Measurements from ENCODE around the gene LRRC42.

The LRRC42 gene, protein sequence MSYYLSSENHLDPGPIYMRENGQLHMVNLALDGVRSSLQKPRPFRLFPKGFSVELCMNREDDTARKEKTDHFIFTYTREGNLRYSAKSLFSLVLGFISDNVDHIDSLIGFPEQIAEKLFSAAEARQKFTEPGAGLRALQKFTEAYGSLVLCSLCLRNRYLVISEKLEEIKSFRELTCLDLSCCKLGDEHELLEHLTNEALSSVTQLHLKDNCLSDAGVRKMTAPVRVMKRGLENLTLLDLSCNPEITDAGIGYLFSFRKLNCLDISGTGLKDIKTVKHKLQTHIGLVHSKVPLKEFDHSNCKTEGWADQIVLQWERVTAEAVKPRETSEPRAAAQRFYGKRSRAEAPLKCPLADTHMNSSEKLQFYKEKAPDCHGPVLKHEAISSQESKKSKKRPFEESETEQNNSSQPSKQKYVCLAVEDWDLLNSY

GRCh38 chr1:53946252-53947171 is at the start of gene LRRC42:
LRRC42 (plus strand) TSS chr1:53946350; CDS start chr1:53952000, 5,650 bp downstream.
- H3K9me3 ChIP-seq (ENCODE audit: insufficient read depth, low read length) = no peaks in the 10 kb centered on the region
- no peaks in the 10 kb centered on the region for H4K20me1 ChIP-seq (ENCODE audit: insufficient read depth, low read length)
- TF ChIP-seq EZH2phosphoT487 (IDR thresholded peaks at IDR 0.05; ENCODE audit: low read depth) = no peak
- TF ChIP-seq, protein P1, sequence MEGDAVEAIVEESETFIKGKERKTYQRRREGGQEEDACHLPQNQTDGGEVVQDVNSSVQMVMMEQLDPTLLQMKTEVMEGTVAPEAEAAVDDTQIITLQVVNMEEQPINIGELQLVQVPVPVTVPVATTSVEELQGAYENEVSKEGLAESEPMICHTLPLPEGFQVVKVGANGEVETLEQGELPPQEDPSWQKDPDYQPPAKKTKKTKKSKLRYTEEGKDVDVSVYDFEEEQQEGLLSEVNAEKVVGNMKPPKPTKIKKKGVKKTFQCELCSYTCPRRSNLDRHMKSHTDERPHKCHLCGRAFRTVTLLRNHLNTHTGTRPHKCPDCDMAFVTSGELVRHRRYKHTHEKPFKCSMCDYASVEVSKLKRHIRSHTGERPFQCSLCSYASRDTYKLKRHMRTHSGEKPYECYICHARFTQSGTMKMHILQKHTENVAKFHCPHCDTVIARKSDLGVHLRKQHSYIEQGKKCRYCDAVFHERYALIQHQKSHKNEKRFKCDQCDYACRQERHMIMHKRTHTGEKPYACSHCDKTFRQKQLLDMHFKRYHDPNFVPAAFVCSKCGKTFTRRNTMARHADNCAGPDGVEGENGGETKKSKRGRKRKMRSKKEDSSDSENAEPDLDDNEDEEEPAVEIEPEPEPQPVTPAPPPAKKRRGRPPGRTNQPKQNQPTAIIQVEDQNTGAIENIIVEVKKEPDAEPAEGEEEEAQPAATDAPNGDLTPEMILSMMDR (IDR thresholded peaks at IDR 0.05; ENCODE audit: low read depth, low read length) = no peak
- H3K9ac ChIP-seq (ENCODE audit: low read length) = peak within 1 kb of the TSS; percentile 90
- peak within 1 kb of the TSS; percentile 99 for H3K4me2 ChIP-seq (ENCODE audit: low read length)
- peak within 1 kb of the TSS; percentile 60 for H3K27ac ChIP-seq (ENCODE audit: low read length)
- H3K79me2 ChIP-seq (ENCODE audit: low read length) = peaks cover 29% of the 10 kb centered on the region
- no peaks in the 10 kb centered on the region for H3K27me3 ChIP-seq (ENCODE audit: low read depth, low read length)
- H2AFZ ChIP-seq (ENCODE audit: low read depth, low read length) = peak within 1 kb of the TSS; percentile 56; the same call in 1 of the 2 replicates
- peak within 1 kb of the TSS; percentile 86 for H3K4me3 ChIP-seq (ENCODE audit: low read length)
- H3K36me3 ChIP-seq (replicated peaks; ENCODE audit: low read depth, low read length) = no peaks in the 10 kb centered on the region
- H3K4me1 ChIP-seq (ENCODE audit: low read length) = peaks cover 18% of the 10 kb centered on the region

GRCh38 chr1:53896635-53897229 is 49.4 kb upstream of the LRRC42 start:
- Histone ChIP-seq H3K4me1 (ENCODE audit: low read length) (peaks cover 23% of the 10 kb centered on the region), H3K27ac (ENCODE audit: low read length) (no peak overlapping the region), H3K27me3 (ENCODE audit: low read depth, low read length) (no peaks in the 10 kb centered on the region), H3K4me2 (ENCODE audit: low read length) (no peak overlapping the region), H3K36me3 (replicated peaks; ENCODE audit: low read depth, low read length) (no peaks in the 10 kb centered on the region), H3K4me3 (ENCODE audit: low read length) (no peak overlapping the region), H3K79me2 (ENCODE audit: low read length) (no peaks in the 10 kb centered on the region), H2AFZ (ENCODE audit: low read depth, low read length) (no peak overlapping the region), H3K9me3 (ENCODE audit: insufficient read depth, low read length) (no peaks in the 10 kb centered on the region), H4K20me1 (ENCODE audit: insufficient read depth, low read length) (no peaks in the 10 kb centered on the region), H3K9ac (ENCODE audit: low read length) (no peak overlapping the region)
- TF ChIP-seq, protein P1 (IDR thresholded peaks at IDR 0.05; ENCODE audit: low read depth, low read length) = no peak
- no peak for TF ChIP-seq EZH2phosphoT487 (IDR thresholded peaks at IDR 0.05; ENCODE audit: low read depth)

- peaks cover 1% of the 10 kb centered on the region; the same call in 1 of the 2 replicates for H3K4me1 ChIP-seq (ENCODE audit: low read length)
- H3K36me3 ChIP-seq (replicated peaks; ENCODE audit: low read depth, low read length) = no peaks in the 10 kb centered on the region
- no peaks in the 10 kb centered on the region for H3K27me3 ChIP-seq (ENCODE audit: low read depth, low read length)
- H3K27ac ChIP-seq (ENCODE audit: low read length) = no peak overlapping the region
- H4K20me1 ChIP-seq (ENCODE audit: insufficient read depth, low read length) = no peaks in the 10 kb centered on the region
- no peaks in the 10 kb centered on the region for H3K79me2 ChIP-seq (ENCODE audit: low read length)
- H3K4me2 ChIP-seq (ENCODE audit: low read length) = no peak overlapping the region
- no peak for TF ChIP-seq EZH2phosphoT487 (IDR thresholded peaks at IDR 0.05; ENCODE audit: low read depth)
- TF ChIP-seq, protein P1 (IDR thresholded peaks at IDR 0.05; ENCODE audit: low read depth, low read length) = no peak
- H3K4me3 ChIP-seq (ENCODE audit: low read length) = no peak overlapping the region
- no peak overlapping the region for H2AFZ ChIP-seq (ENCODE audit: low read depth, low read length)
- no peaks in the 10 kb centered on the region for H3K9me3 ChIP-seq (ENCODE audit: insufficient read depth, low read length)
- H3K9ac ChIP-seq (ENCODE audit: low read length) = no peak overlapping the region
Measured at GRCh38 chr1:53899206-53899628, 46.9 kb upstream of the LRRC42 start.
